Erythroblast (primary cell): Measurements from ENCODE around the gene ACR.

ENCODE experiments used
- GATA1 ChIP-seq: IDR thresholded peaks from 2 replicates; pipeline ENCODE4 v1.6.1; 2011; ENCODE audit warnings: low read depth, mild to moderate bottlenecking, control low read depth, low read length, moderate library complexity
- POLR2A ChIP-seq: IDR thresholded peaks from 2 replicates; pipeline ENCODE4 v1.6.1; 2011; ENCODE audit warnings: mild to moderate bottlenecking, low read length

DNA sequence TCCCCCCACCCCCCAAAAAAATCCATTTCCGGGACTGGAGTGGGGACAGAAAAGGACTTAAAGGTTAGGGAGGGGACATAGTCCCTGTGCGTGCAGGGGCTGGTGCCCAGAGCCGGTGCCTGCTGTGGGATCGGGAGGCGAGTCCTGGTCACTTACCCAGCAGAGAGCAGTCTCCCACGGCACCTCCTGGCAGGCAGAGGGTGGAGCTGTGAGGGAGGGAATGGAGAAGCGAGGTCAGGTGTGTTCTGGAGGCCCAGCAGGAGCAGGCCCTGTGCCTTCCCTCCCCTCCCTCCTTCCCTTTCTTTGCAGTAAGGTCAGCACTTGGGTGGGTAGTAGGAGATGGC lies 37.0 kb upstream of the ACR start:
- TF ChIP-seq POLR2A (no peak), GATA1 (no peak)
